Mucosa of descending colon (tissue), 3 donors: ENCODE data around the gene MOB3A. TPM values are rescaled to one million over a fixed set of nuclear protein-coding genes. Genes with fewer than 3 reads are reported as not detected.
A peak's percentile ranks its signal among the peaks of the same experiment; 100 is the strongest.

Experiments used
- ATAC-seq: fragments of 200-7000 bp; cut with Tn5 transposase; one replicate; pipeline ENCODE4 v1.9.1; 2020; ENCODE audit warnings: mild to moderate bottlenecking, moderate library complexity
- DNase-seq, 3 donors: peaks; one replicate each; pipeline ENCODE4 v3.0.0-alpha.2; 2020
- H3K36me3 ChIP-seq: fragments of 200-600 bp; one replicate; pipeline ENCODE4 v1.8.0; 2021; ENCODE audit warnings: low read depth, mild to moderate bottlenecking
- H3K4me1 ChIP-seq: fragments of 200-600 bp; one replicate; pipeline ENCODE4 v1.8.0; 2021; ENCODE audit warnings: low read depth, mild to moderate bottlenecking
- H3K4me3 ChIP-seq: fragments of 200-600 bp; one replicate; pipeline ENCODE4 v1.8.0; 2021; ENCODE audit warnings: mild to moderate bottlenecking
- H3K9me3 ChIP-seq: fragments of 200-600 bp; one replicate; pipeline ENCODE4 v1.8.0; 2021; ENCODE audit warnings: mild to moderate bottlenecking
- CTCF ChIP-seq: fragments of 200-600 bp; IDR thresholded peaks from one replicate; pipeline ENCODE4 v1.8.0; 2022; ENCODE audit warnings: antibody characterized with exemption, mild to moderate bottlenecking
- intact Hi-C, 2 donors: fragments of 100-400 bp; cut with DNase I in 1 of 2; cut with micrococcal nuclease in 1 of 2; formaldehyde crosslinking; loops; one replicate each; pipeline versions ENCODE4 v1.11.0 to v1.11.1; 2022; cut with DNase I, micrococcal nuclease
- total RNA-seq, 3 donors: library from RNA; stranded (reverse); fragmentation: NEBNext Ultra II Directional in 2 of 3; extraction: Animal tissue kit (Norgen Biotek cat#: 25700) in 2 of 3; gene quantifications; one replicate each; pipeline versions ENCODE4 v1.2.1 to v1.2.4, GENCODE V29; 2021 to 2023
- donor health status: DM: no; HTN: no; CAD: no; lungs with moderate emphysema.
- donor health status: DM: no; HTN: no; CAD: no.
- donor health status: DM: no; HTN: yes; CAD: no.

Gene MOB3A
- total RNA-seq, 3 donors from 2014 or later, result 39.8 to 76.8 (median 43.7) TPM

GRCh38 chr19:2053601-2054389 is 42.3 kb downstream of the MOB3A start:
- no peak for TF ChIP-seq CTCF
- no peaks in the 10 kb centered on the region for H3K9me3 ChIP-seq
- peaks cover 64% of the 10 kb centered on the region for H3K4me1 ChIP-seq
- ATAC-seq (no peak), DNase-seq (peak; percentile 64 to 85 (median 75))
- no peak overlapping the region for H3K4me3 ChIP-seq
- no peaks in the 10 kb centered on the region for H3K36me3 ChIP-seq
- intact Hi-C loops, result no loop called here

- intact Hi-C loops, result no loop called here
- peak; percentile 73 to 81 (median 80) for DNase-seq
- ATAC-seq, result peak; percentile 19
- TF ChIP-seq CTCF, result no peak
- Histone ChIP-seq H3K9me3 (no peaks in the 10 kb centered on the region), H3K36me3 (no peaks in the 10 kb centered on the region), H3K4me3 (no peak overlapping the region), H3K4me1 (peaks cover 69% of the 10 kb centered on the region)
Measured at GRCh38 chr19:2051773-2052704, 44.1 kb downstream of the MOB3A start.

GRCh38 chr19:2050991-2051772 is 44.9 kb downstream of the MOB3A start, which contains the start of gene MKNK2:
Gene MKNK2 (minus strand): TSS chr19:2051244. CDS start chr19:2050851, 393 bp downstream.
- H3K4me1 ChIP-seq, result peaks cover 66% of the 10 kb centered on the region
- peak; percentile 55 for TF ChIP-seq CTCF
- no peaks in the 10 kb centered on the region for H3K9me3 ChIP-seq
- no peaks in the 10 kb centered on the region for H3K36me3 ChIP-seq
- intact Hi-C loops, result no loop called here
- peak within 1 kb of the TSS; percentile 91 for H3K4me3 ChIP-seq
- peak; percentile 75 for ATAC-seq
- DNase-seq, result peak; percentile 94 to 96 (median 95)

GRCh38 chr19:2050349-2050990 is 45.7 kb downstream of the MOB3A start:
- peak overlapping the region; percentile 91 for H3K4me3 ChIP-seq
- no peaks in the 10 kb centered on the region for H3K36me3 ChIP-seq
- intact Hi-C loops, result no loop called here
- TF ChIP-seq CTCF, result no peak
- no peaks in the 10 kb centered on the region for H3K9me3 ChIP-seq
- H3K4me1 ChIP-seq, result peaks cover 65% of the 10 kb centered on the region
- peak; percentile 5 for ATAC-seq
- DNase-seq, result peak in 1 of 3 donors; percentile 77
